Smooth muscle cell (in vitro differentiated cells): ENCODE results near the gene XCR1. TPM values are rescaled to one million over a fixed set of nuclear protein-coding genes. Genes with fewer than 3 reads are reported as not detected.

Source experiments
- DNase-seq: peaks from one replicate; lab custom pipeline; 2025; ENCODE audit not compliant: unreplicated experiment; lab: John Stamatoyannopoulos, UW
- H2AFZ ChIP-seq: fragments of 200-600 bp; sonication (generic); 2 replicates; pipeline ENCODE4 v1.6.0; 2016; ENCODE audit warnings: antibody characterized with exemption, low read depth, mild to moderate bottlenecking
- H3F3A ChIP-seq: fragments of 200-600 bp; sonication (generic); 2 replicates; pipeline ENCODE4 v1.6.0; 2017; ENCODE audit warnings: antibody characterized with exemption, low read depth
- H3K27ac ChIP-seq: fragments of 200-600 bp; sonication (generic); 2 replicates; pipeline ENCODE4 v1.5.1; 2016; ENCODE audit warnings: low read depth, mild to moderate bottlenecking
- H3K27me3 ChIP-seq: fragments of 200-600 bp; sonication (generic); 2 replicates; pipeline ENCODE4 v1.6.1; 2016; ENCODE audit warnings: low read depth, mild to moderate bottlenecking
- H3K36me3 ChIP-seq: fragments of 200-600 bp; sonication (generic); 2 replicates; pipeline ENCODE4 v1.5.1; 2016; ENCODE audit warnings: low read depth
- H3K4me1 ChIP-seq: fragments of 200-600 bp; sonication (generic); 2 replicates; pipeline ENCODE4 v1.5.1; 2016; ENCODE audit warnings: low read depth
- H3K4me2 ChIP-seq: fragments of 200-600 bp; sonication (generic); 2 replicates; pipeline ENCODE4 v1.6.0; 2016; ENCODE audit warnings: mild to moderate bottlenecking
- H3K4me3 ChIP-seq: fragments of 200-600 bp; sonication (generic); 2 replicates; pipeline ENCODE4 v1.5.1; 2016; ENCODE audit warnings: mild to moderate bottlenecking
- H3K79me2 ChIP-seq: fragments of 200-600 bp; sonication (generic); 2 replicates; pipeline ENCODE4 v1.6.0; 2016; ENCODE audit warnings: low read depth, mild to moderate bottlenecking
- H3K9ac ChIP-seq: fragments of 200-600 bp; sonication (generic); 2 replicates; pipeline ENCODE4 v1.6.0; 2016; ENCODE audit warnings: low read depth
- H3K9me3 ChIP-seq: fragments of 200-600 bp; sonication (generic); replicated peaks from 2 replicates; pipeline ENCODE4 v1.5.1; 2016; ENCODE audit warnings: low read depth
- H4K20me1 ChIP-seq: fragments of 200-600 bp; sonication (generic); 2 replicates; pipeline ENCODE4 v1.6.0; 2016; ENCODE audit warnings: low read depth
- CTCF ChIP-seq: fragments of 200-600 bp; sonication (generic); IDR thresholded peaks from 2 replicates; pipeline ENCODE4 v1.5.1; 2017; ENCODE audit warnings: borderline replicate concordance, mild to moderate bottlenecking, antibody characterized with exemption; ENCODE audit not compliant: insufficient read depth, poor library complexity, severe bottlenecking
- WGBS: methylation state at CpG from one replicate; pipeline ENCODE4 v1.1.7; 2016; ENCODE audit warnings: low lambda C conversion rate; 5-methylcytosine and 5-hydroxymethylcytosine counted together
- polyA plus RNA-seq: library from polyadenylated mRNA; unstranded; fragments of >200 nt; fragmentation: Nextera tagmentation; extraction: Ambion mirVana; gene quantifications from 2 replicates; pipeline ENCODE4 v1.2.1, GENCODE V29; 2016
- total RNA-seq: library from RNA; depleted of rRNA; stranded (reverse); fragments of >200 nt; gene quantifications from 2 replicates; pipeline ENCODE4 v1.2.3, GENCODE V29; 2014

Gene XCR1
- total and polyA plus RNA-seq, 2 experiments from 2014 or later = 0.76 TPM; not detected in 1

- 95% methylated on average over 6 of the region's 6 CpGs for WGBS
- Histone ChIP-seq H3K4me1 (peaks cover 5% of the 10 kb centered on the region), H4K20me1 (no peaks in the 10 kb centered on the region), H3F3A (no peaks in the 10 kb centered on the region), H3K4me2 (no peak overlapping the region), H3K4me3 (no peak overlapping the region), H3K79me2 (no peaks in the 10 kb centered on the region), H3K9ac (no peak overlapping the region), H3K27ac (no peak overlapping the region), H3K9me3 (no peaks in the 10 kb centered on the region), H2AFZ (no peak overlapping the region), H3K36me3 (no peaks in the 10 kb centered on the region), H3K27me3 (no peaks in the 10 kb centered on the region)
- TF ChIP-seq CTCF = no peak
- no peak for DNase-seq
Measured at GRCh38 chr3:45976191-45977091, 50.8 kb downstream of the XCR1 start.

GRCh38 chr3:45975686-45976085, 51.6 kb downstream of the XCR1 start:
- Histone ChIP-seq H3K9me3 (no peaks in the 10 kb centered on the region), H3K4me2 (no peak overlapping the region), H3K4me1 (peaks cover 5% of the 10 kb centered on the region), H3K9ac (no peak overlapping the region), H3K27ac (no peak overlapping the region), H3K27me3 (no peaks in the 10 kb centered on the region), H3F3A (no peaks in the 10 kb centered on the region), H4K20me1 (no peaks in the 10 kb centered on the region), H2AFZ (no peak overlapping the region), H3K36me3 (no peaks in the 10 kb centered on the region), H3K4me3 (no peak overlapping the region), H3K79me2 (no peaks in the 10 kb centered on the region)
- 92% methylated on average over 5 of the region's 5 CpGs for WGBS
- no peak for DNase-seq
- TF ChIP-seq CTCF = no peak

- DNase-seq = no peak
- Histone ChIP-seq H3K27ac (no peak overlapping the region), H3K79me2 (no peaks in the 10 kb centered on the region), H3K27me3 (no peaks in the 10 kb centered on the region), H3K36me3 (no peaks in the 10 kb centered on the region), H3K4me3 (no peak overlapping the region), H3K4me1 (peaks cover 5% of the 10 kb centered on the region), H4K20me1 (no peaks in the 10 kb centered on the region), H3K9me3 (no peaks in the 10 kb centered on the region), H3F3A (no peaks in the 10 kb centered on the region), H2AFZ (no peak overlapping the region), H3K9ac (no peak overlapping the region), H3K4me2 (no peak overlapping the region)
- no peak for TF ChIP-seq CTCF
- WGBS = 85% methylated on average over 4 of the region's 4 CpGs
Measured at GRCh38 chr3:45974686-45975085, 52.6 kb downstream of the XCR1 start.
